IPS-18c (cell line): ENCODE measurements around the gene COL4A6.

Experiments
- H3K4me3 ChIP-seq: 2 replicates; pipeline ENCODE4 v1.7.0; 2013; ENCODE audit warnings: low read depth, mild to moderate bottlenecking, low read length, moderate library complexity; ENCODE audit not compliant: insufficient read depth
- H3K9me3 ChIP-seq: one replicate; pipeline ENCODE4 v1.6.1; 2013; ENCODE audit warnings: mild to moderate bottlenecking, low read length, moderate library complexity; ENCODE audit not compliant: control insufficient read depth, insufficient read depth

Gene COL4A6

GRCh38 chrX:108163333-108164082 lies 274.7 kb downstream of the COL4A6 start:
- Histone ChIP-seq H3K4me3 (no peak overlapping the region), H3K9me3 (no peaks in the 10 kb centered on the region)

GRCh38 chrX:108162265-108162664 lies 276.0 kb downstream of the COL4A6 start:
- H3K9me3 ChIP-seq = no peaks in the 10 kb centered on the region
- no peak overlapping the region for H3K4me3 ChIP-seq

GRCh38 chrX:108160309-108160708 lies 277.9 kb downstream of the COL4A6 start:
- no peak overlapping the region for H3K4me3 ChIP-seq
- no peaks in the 10 kb centered on the region for H3K9me3 ChIP-seq

GRCh38 chrX:108159028-108159670 lies 279.1 kb downstream of the COL4A6 start:
- no peaks in the 10 kb centered on the region for H3K9me3 ChIP-seq

GRCh38 chrX:108157628-108158027 lies 280.6 kb downstream of the COL4A6 start:
- Histone ChIP-seq H3K4me3 (no peak overlapping the region), H3K9me3 (no peaks in the 10 kb centered on the region)

More at GRCh38 chrX:108159028-108159670, 279.1 kb downstream of the COL4A6 start:
- H3K4me3 ChIP-seq = no peak overlapping the region

GRCh38 chrX:108156934-108157466 lies 281.2 kb downstream of the COL4A6 start:
- Histone ChIP-seq H3K9me3 (no peaks in the 10 kb centered on the region), H3K4me3 (no peak overlapping the region)

GRCh38 chrX:108156082-108156481 lies 282.1 kb downstream of the COL4A6 start:
- H3K9me3 ChIP-seq = no peaks in the 10 kb centered on the region
- H3K4me3 ChIP-seq = no peak overlapping the region

- no peak overlapping the region for H3K4me3 ChIP-seq
These were observed 289.7 kb downstream of the COL4A6 start for GRCh38 chrX:108148524-108148923.

GRCh38 chrX:108138814-108139702 lies 299.2 kb downstream of the COL4A6 start:
- H3K9me3 ChIP-seq = no peaks in the 10 kb centered on the region
- no peak overlapping the region for H3K4me3 ChIP-seq

More at GRCh38 chrX:108148524-108148923, 289.7 kb downstream of the COL4A6 start:
- H3K9me3 ChIP-seq = no peaks in the 10 kb centered on the region

- no peak overlapping the region for H3K4me3 ChIP-seq
- H3K9me3 ChIP-seq = no peaks in the 10 kb centered on the region
These were observed 303.5 kb downstream of the COL4A6 start for GRCh38 chrX:108134724-108135123.

GRCh38 chrX:108132876-108133275 lies 305.3 kb downstream of the COL4A6 start:
- Histone ChIP-seq H3K4me3 (no peak overlapping the region), H3K9me3 (no peaks in the 10 kb centered on the region)

- Histone ChIP-seq H3K9me3 (no peaks in the 10 kb centered on the region), H3K4me3 (no peak overlapping the region)
These were observed 306.2 kb downstream of the COL4A6 start for GRCh38 chrX:108132034-108132433.

- Histone ChIP-seq H3K4me3 (no peak overlapping the region), H3K9me3 (no peaks in the 10 kb centered on the region)
These were observed 306.8 kb downstream of the COL4A6 start for GRCh38 chrX:108131471-108131870.

GRCh38 chrX:108130889-108131288 lies 307.3 kb downstream of the COL4A6 start:
- no peaks in the 10 kb centered on the region for H3K9me3 ChIP-seq
- no peak overlapping the region for H3K4me3 ChIP-seq

GRCh38 chrX:108127152-108127551 lies 311.1 kb downstream of the COL4A6 start:
- Histone ChIP-seq H3K4me3 (no peak overlapping the region), H3K9me3 (no peaks in the 10 kb centered on the region)

- Histone ChIP-seq H3K4me3 (no peak overlapping the region), H3K9me3 (no peaks in the 10 kb centered on the region)
These were observed 311.6 kb downstream of the COL4A6 start for GRCh38 chrX:108126661-108127060.

GRCh38 chrX:108123591-108124366 lies 314.4 kb downstream of the COL4A6 start:
- H3K4me3 ChIP-seq = no peak overlapping the region
- no peaks in the 10 kb centered on the region for H3K9me3 ChIP-seq
